Measurements from ENCODE around the gene HOXA10.

HOXA10 gene

DNA sequence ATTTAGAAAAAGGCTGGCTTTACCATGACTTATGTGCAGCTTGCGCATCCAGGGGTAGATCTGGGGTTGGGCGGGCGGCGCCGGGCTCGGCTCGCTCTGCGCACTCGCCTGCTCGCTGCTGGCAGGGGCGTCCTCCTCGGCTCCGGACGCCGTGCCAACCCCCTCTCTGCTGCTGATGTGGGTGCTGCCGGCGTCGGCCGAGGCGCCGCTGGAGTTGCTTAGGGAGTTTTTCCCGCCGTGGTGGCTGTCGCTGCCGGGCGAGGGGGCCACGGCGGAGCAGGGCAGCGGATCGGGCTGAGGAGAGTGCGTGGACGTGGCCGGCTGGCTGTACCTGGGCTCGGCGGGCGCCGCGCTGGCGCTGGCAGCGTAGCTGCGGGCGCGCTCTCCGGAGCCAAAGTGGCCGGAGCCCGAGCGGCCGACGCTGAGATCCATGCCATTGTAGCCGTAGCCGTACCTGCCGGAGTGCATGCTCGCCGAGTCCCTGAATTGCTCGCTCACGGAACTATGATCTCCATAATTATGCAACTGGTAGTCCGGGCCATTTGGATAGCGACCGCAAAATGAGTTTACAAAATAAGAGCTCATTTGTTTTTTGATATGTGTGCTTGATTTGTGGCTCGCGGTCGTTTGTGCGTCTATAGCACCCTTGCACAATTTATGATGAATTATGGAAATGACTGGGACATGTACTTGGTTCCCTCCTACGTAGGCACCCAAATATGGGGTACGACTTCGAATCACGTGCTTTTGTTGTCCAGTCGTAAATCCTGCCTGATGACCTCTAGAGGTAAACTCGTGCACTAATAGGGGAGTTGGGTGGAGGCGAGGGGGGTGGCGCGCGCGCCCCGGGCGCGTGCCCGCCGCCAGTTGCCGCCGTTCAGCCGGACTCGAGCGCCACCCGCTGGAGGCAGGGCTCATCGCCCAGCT lies 30.8 kb downstream of the HOXA10 start, which contains the start of gene HOXA5:
TSS of gene HOXA5 (minus strand) at position 659 of the 927 bp plus-strand sequence. CDS start at position 585, 74 bp downstream.
- DNase-seq = no peak

DNA sequence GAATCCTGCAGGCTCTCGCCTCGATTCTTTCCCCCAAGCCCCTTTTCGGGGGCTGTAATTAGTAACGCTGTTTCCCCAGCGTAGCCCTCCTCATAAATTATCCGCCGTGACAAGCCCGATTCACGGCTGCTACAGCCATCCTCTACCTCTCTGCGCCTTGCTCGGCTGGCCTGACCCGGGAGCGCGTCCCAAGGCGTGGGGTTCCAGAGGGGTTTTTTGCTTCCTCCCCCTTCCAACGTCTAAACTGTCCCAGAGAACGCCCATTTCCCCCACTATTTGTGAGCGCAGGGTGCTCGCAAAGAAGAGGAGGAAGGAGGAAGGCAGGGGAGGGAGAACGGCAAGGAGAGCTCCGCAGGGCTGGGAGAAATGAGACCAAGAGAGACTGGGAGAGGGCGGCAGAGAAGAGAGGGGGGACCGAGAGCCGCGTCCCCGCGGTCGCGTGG lies 31.5 kb downstream of the HOXA10 start:
- DNase-seq = no peak

DNA sequence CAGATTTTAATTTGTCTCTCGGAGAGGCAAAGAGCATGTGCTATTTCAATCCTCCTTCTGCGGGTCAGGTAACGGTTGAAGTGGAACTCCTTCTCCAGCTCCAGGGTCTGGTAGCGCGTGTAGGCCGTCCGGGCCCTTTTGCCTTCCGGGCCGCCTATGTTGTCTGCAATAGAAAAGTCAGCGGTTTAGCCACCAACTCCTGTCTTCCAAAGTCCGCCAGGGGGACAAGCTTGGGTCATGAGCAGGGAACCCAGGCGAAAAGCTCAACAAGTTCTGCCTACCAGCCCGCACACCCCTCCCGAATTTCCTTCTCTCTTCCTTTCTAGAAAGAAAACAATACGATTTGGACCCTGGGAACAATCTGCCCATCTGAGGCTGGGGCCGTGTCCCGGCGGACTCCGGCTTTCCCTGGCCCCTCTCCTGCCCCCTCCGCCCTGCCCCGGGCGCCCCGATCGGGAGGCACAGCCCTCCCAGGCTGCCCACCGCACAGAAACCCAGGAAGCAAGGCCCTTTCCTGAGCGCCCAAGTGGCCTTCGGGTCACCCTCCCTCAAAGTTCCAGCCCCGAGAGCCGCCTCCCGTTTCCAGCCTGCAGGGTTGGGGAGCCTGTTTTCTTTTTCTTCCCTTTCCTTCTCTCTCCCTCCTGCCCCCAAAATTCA lies 32.1 kb downstream of the HOXA10 start:
- no peak for DNase-seq

DNA sequence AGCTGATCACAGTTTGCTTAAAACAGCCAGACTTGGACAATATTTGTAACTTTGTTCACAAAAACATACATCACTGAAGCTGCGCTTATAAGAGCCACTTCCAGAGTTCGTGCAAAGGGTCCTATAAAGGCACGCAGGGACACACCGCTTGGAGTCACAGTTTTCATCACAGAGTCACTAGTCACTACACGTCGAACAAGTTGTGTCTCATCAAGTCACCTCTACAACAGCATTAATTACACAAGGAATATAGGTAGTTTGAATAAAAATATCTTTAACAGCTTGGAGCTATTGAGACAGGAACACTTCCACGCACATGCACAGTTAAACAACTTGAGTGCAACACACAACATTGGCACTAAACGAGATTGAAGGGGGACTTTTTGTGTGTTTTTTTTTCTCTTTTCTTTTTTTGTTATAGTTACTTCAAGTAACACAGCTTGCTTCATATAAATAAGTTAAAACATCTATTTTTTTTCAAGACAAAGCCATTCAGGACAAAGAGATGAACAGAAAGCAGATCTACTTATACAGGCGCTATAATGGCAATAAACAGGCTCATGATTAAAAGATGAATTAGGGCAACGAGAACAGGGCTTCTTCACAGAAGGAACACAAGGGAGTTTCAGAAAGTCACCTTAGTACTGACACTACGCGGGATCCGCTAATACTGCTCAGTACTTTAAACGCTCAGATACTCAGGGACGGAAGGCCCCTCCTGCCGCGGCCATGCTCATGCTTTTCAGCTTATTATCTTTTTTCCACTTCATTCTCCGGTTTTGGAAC lies 32.8 kb downstream of the HOXA10 start:
- no peak for DNase-seq

DNA sequence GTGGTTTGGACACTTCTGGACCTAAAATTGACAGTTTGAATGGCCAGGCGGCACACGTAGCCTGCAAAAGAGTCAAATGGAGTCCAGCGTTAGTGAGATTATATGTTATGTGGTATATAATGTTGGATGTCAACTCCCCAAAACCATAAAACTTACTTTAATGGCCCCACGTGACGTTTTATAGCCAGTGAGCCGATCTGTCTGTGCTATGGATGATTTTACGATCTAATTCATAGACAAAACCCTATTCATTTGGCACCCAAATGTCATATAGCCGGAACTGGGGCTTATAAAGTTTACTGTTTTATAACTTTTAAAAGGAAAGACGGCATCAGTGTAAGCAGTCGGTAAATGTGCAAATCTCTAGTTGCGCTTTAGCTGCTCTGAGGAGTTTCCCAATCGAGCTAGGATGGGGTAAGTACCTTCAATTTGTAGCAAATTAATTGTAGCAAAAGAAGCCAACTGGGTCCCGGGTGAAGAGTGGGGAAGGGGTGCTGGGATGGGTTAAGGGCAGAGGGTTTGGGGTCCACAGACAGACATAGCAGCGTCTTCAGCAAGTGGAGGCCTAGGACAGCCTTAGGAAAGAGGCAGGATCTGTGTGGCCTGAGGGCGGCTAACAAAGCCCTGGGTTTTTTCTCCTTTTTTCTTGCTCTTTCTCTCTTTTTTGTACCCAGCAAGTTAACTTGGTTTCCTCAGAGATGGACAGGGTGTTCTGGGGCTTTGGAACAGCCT lies 33.8 kb downstream of the HOXA10 start:
- no peak for DNase-seq

DNA sequence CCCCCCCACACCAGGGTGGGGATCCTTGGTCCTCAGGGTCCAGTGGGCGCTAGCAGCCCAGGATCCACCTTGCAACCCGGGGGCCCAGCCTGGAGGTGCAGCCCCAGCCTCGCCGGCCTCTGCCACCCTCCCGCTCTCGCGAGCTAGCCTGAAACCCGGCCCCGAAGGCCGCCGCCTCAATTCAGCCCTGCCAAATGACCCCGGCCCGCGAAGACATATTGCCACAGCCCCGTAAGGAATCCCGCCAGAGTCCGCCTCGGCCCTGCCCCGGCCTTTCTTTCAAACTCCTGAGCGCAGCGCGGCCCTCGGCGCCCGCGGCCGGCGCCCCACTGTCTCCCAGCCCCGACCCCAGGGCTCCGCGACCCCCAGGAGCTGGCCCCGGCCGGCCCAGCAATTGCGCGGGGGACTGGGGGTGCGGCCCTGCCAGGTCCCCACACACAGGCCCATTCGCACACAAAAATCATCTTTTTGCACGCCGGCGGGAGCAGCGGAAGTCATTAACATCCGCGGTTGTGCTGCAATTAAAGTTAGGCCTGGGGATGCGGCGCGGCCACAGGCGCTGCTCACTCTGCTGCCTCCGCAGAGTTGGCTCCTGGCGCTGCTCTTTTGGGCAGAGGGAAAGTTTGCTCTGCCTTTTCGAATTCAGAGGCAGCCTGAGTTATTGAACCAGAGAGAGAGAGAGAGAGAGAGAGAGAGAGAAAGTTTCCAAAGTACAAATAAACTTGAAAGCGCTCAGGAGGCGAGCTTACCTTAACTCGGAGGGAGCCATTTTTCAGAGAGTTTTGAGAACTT lies 34.6 kb downstream of the HOXA10 start:
- no peak for DNase-seq

DNA sequence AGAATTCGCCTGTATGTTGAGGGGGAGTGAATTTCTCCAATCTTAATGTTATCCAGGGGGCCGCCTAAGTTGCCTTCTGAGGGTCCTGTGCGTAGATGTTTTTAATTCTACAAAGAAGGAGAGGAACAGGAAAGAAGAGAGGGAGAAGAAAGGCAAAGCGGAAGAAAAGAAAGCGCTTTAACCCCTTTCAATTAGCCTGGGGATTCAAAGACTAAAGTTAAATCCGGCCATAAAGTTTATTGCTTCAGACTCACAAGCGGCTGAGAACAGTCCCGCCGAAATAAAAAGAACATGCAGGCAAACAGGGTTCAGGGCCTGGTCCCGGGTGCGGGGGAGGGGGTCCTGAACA lies 35.2 kb downstream of the HOXA10 start:
- no peak for DNase-seq

DNA sequence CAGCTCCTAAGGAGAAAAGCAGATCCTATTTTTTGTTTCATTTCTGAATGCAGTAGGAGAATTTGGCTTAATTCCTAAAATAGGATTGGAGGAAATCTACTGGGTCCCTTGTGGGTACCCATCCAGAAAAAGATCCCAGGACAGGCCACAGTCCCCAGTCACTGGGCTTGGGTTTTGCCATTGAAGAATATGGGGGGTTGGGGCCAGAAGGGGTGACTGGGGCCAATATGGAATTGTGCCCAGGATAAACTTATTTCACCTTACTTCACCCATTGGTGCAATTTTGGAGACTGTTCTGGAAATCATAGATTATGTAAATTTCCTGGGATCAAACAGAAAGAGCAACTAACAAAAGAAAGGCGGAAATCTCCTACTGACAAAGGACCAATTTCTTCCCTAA lies 35.6 kb downstream of the HOXA10 start:
- DNase-seq = no peak

DNA sequence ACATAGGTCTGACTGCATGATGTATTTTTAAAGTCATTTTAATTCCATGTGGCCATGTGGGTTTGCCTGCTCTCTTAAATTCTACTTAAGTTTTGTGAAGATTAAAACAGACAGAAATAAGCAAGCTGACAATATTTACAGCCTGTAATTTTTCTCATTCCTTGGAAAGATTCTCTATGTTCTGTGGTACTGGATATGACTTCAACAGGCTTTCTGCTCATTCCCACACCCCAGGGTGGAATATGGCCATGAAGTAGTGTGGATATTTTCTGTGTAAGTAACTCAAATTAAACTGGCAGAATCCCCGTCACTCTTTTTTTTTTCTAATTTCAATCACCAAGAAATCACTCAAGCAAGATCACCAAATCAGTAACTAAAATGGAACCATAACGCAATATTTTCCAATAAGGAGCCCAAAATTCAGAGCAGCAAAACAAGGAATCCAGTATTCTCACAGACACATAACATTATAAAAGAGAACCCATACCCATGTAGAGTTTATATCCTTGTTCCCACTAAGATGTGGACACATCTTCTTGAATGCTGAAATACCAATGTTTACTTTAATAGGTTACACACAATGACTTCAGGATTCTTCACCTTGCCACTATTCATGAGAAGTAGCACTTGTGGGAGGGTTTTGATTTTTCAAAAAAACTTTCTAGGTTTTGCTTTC lies 36.3 kb downstream of the HOXA10 start:
- no peak for DNase-seq

DNA sequence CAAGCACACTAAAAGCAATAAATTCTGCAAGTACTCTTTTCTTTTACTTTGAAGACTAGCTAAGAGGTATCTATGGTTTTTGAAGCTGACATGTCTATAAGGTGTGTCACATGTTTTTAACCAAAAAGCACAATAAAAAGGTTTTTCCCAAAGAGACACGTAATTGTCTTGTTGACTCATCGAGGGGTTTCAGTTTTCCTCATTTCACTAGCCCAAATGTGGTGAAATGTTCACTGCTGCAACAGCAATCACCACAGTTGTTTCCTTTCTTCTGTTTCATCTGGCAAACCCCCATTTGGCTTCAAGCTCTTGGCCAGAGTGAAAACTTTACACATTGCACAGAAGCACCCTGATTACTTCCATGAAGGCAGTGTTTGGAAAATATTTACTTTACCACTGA lies 39.7 kb downstream of the HOXA10 start:
- DNase-seq = no peak

DNA sequence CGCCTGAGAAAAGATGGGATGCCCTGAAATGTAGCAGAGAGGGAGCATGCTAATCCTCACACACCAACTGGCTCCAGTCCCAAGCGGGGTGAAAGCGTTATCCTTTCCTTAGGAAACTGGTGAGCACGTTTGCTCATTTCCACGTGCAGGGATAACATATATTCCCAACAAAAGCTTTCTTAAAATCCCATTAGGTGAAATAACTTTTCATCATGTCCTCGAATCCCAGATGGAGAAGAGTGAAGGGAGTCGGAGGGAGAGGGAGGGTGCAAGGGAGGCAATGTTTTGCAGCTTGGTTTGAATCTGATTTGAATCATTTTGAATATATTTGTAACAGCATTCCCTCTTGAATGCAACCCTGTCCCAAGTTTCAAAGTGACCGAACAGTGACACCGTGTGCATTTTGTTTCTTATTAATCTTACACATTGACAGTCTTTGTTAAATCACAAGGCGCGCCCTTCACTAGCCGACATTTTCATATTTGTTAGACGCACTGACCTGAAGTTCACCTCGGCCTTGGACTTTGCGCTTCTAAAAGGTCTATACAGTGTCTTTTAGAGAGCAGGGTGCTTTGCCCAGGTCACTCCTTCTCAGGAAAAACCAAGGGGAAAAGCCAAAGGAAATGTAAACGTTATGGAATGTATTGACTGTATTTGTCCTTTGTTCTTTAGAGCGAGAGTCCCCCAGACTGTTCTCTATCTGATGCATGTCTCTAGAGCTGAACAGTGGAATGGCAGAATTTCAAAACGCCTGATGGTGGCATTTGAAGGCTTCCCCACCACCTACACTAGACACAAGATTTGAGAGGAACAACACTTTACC lies 40.5 kb downstream of the HOXA10 start:
- DNase-seq = no peak

DNA sequence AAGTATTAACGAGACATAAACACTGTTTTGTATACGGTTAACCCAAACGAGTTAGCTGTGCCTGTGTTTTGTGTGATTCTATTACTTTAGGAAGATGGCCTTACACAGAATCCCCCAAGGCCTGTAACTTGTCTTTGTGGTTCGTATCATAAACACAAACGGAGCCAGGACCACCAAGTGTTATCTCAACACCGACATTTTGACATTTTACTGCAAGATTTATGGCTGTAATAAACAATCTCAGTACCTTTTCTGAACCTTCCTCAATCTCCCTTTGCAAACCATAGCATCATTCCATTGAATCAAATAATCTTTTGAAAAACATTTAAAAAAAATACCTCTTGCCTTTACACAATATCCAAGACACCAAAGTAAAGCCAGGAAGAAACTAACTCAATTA lies 41.1 kb downstream of the HOXA10 start:
- DNase-seq = no peak

DNA sequence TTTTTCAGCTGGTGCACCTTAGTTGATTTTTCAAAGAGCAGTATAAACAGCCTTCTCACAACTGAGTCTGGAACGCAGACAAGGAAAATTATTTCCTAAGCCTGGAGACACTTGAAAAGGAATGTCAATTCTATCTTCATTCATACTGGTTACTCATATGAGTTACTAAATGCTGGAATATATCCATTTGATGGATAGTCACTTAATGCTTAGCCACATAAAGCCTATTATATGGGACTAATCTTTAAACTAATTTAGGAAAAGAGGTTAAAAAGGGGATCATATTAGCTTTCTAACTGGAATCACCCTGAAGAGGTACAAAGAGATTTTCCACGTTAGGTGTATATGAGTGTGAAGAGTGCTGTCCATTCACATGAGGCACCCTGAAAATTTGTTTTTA lies 41.9 kb downstream of the HOXA10 start:
- DNase-seq = no peak

DNA sequence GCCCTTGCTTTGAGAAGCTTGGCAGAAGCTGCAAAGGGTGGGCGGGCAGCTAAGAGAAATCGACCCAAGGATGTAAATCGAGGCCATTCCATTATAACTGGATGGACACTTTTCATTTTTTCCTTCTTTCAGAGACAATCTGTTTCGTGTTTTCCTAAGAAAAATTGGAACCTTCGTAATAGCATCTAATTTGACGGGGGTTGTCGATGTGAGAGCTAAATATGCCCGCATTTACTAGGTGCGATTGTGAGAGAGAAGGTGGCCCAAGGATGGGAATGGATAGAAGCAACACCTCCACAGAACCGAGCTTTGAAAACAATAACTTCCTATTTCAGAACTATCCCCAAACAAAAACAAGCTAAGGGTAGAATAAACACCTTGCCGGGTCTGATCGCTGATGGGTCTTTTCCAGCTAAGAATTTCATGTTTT lies 42.7 kb downstream of the HOXA10 start:
- DNase-seq = no peak

DNA sequence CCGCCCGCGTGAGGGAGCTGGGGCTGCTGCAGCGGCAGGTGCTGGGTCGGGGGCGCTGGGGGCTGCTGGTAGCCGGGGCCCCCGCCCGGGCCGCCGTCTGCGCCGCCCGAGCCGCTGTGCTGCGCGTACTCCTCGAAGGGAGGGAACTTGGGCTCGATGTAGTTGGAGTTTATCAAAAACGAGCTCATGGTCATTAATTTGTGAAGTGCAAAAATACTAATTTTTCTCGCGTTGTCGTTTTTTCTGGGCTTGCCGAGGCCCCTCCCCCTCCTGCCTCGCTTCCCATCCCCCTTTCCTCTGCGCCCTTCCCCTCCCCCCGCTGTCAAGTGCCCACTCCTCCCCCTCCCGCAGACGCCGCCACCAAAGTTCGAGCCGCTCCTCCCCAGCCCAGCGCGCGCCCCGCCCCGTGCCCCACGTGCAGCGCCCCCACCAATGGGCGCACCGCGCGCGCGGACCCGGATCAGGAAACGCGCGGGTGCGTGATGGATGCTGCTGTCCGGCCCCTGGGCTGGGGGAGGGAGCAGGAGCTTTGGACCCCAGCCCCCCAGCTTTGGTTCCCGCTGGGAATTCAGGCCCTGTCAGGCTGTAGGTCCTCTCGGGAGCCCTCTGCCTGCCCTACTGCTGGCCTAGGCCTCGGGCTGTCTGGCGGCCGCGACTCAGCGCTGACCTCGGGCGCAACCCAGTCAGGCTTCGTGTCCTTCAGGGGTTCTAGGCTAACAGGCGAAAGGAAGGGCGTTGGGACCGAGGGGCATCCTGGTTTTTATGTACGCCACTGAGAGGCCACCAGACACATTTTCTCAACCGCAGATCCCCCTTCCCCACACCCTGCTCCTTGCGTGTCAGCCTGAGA lies 43.4 kb downstream of the HOXA10 start, which contains the start of gene HOXA4:
TSS of gene HOXA4 (minus strand) at position 218 of the 850 bp plus-strand sequence. CDS start at position 194, 24 bp downstream.
- peak; percentile 66 for DNase-seq

DNA sequence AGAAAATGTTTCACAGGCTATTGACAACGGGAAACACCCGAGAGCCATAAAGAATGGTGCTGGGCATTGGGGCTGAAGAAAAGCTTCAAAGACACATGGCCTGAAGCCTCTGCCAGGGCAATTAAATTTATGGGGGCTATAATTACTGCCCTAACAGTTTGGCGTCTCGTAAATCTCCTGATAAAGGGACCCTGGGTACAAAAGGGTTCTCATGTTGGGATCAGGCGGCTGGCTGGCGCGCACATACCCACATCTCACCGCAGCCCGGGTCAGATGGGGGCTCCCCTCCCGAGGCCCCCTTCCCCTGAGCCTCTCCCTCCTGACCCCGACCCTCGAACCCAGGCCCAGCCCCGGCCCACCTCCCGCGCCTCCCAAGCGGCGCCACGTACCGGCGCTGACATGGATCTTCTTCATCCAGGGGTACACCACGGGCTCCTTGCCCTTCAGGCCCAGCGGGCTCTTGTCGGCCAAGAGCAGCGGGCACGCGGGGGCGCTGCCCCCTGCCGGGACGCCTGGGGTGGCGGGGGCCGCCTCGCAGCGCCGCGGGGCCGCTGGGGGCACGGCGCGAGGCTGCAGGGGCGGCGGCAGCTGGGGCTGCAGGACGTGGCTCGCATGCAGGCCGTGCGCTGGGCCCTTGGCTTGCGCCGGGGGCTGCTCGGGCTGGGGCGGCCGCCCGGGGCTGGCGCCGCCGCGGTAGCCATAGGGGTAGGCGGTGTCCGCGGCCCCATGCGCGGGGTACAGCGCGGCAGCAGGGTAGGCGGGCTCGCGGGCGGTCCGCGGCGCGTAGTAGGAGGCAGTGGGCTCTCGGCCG lies 44.2 kb downstream of the HOXA10 start:
- no peak for DNase-seq

DNA sequence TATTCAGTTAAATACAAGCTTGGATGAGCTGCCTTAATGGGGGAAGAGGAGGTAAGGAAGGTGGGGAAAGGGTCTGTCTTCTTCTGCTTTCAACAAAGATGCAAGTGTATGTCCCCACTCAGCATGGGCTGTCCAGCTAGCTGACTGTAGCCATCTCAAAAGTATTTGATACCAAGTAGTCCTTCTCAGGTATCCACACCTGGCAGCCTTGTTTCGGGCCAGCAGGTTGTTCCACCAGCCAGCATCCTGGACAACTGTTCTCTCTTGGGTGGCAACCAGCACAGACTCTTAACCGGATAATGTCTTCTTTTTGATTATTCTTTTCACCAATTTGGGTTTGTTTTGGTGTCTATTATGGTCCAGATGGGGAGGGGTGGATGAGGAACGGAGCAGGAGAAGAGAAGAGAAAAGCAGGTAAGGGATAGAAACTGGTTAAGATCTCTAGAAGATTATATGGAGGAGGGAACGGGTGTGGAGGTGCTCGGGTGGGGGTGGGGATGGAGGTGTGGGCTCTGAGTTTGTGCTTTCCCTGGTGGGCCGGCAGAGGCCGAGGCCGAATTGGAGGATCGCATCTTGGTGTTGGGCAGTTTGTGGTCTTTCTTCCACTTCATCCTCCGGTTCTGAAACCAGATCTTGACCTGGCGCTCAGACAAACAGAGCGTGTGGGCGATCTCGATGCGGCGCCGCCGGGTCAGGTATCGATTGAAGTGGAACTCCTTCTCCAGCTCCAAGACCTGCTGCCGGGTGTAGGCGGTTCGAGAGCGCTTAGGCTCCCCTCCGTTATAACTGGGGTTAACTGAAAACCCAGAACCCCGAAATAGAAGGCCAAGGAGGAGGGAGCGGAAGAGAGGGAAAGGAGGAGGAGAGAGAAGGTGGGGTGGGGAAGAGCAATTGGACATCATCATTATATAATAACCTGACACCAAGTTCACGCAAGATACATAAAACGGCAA lies 45.1 kb downstream of the HOXA10 start:
- DNase-seq = no peak
